Measurements from ENCODE around the gene SKIC2.

Gene SKIC2

DNA sequence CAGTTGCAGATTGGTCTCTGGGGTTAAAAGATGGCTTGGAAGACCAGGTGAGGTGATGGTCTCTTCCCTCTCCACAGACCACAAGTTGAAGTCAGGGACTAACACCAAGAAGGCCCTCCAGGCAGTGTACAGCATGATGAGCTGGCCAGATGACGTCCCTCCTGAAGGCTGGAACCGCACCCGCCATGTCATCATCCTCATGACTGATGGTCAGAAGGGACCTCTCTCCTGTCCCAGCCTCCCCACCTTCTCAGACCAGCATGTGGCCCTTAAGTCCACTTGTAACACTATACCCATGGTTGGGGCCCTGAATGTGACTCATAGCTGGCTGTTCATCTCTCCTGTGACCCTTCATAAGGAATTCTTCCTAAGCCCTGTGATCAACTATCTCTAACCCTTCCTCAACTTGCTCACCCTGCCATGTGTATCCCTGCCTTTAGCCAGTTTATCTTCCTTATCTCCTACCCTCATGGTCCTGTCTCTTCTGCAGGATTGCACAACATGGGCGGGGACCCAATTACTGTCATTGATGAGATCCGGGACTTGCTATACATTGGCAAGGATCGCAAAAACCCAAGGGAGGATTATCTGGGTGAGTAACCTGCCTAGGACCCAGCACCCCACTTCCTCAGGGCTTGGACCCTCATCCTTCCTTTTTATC is 10.1 kb upstream of the SKIC2 start:
- H3K27ac ChIP-seq (ENCODE audit: low read length) = no peak overlapping the region
- H3K27me3 ChIP-seq (ENCODE audit: low read depth, low read length) = no peaks in the 10 kb centered on the region
- TF ChIP-seq, protein P1, sequence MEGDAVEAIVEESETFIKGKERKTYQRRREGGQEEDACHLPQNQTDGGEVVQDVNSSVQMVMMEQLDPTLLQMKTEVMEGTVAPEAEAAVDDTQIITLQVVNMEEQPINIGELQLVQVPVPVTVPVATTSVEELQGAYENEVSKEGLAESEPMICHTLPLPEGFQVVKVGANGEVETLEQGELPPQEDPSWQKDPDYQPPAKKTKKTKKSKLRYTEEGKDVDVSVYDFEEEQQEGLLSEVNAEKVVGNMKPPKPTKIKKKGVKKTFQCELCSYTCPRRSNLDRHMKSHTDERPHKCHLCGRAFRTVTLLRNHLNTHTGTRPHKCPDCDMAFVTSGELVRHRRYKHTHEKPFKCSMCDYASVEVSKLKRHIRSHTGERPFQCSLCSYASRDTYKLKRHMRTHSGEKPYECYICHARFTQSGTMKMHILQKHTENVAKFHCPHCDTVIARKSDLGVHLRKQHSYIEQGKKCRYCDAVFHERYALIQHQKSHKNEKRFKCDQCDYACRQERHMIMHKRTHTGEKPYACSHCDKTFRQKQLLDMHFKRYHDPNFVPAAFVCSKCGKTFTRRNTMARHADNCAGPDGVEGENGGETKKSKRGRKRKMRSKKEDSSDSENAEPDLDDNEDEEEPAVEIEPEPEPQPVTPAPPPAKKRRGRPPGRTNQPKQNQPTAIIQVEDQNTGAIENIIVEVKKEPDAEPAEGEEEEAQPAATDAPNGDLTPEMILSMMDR (IDR thresholded peaks at IDR 0.05; ENCODE audit: low read depth, low read length) = no peak
- TF ChIP-seq EZH2phosphoT487 (IDR thresholded peaks at IDR 0.05; ENCODE audit: low read depth) = no peak
- peaks cover 5% of the 10 kb centered on the region for H3K4me1 ChIP-seq (ENCODE audit: low read length)
- H3K4me3 ChIP-seq (ENCODE audit: low read length) = no peak overlapping the region
- no peaks in the 10 kb centered on the region for H3K9me3 ChIP-seq (ENCODE audit: insufficient read depth, low read length)
- no peak overlapping the region for H3K4me2 ChIP-seq (ENCODE audit: low read length)
- H3K79me2 ChIP-seq (ENCODE audit: low read length) = no peaks in the 10 kb centered on the region
- no peaks in the 10 kb centered on the region for H4K20me1 ChIP-seq (ENCODE audit: insufficient read depth, low read length)
- H3K36me3 ChIP-seq (replicated peaks; ENCODE audit: low read depth, low read length) = no peaks in the 10 kb centered on the region
- no peak overlapping the region for H2AFZ ChIP-seq (ENCODE audit: low read depth, low read length)
- no peak overlapping the region for H3K9ac ChIP-seq (ENCODE audit: low read length)

DNA sequence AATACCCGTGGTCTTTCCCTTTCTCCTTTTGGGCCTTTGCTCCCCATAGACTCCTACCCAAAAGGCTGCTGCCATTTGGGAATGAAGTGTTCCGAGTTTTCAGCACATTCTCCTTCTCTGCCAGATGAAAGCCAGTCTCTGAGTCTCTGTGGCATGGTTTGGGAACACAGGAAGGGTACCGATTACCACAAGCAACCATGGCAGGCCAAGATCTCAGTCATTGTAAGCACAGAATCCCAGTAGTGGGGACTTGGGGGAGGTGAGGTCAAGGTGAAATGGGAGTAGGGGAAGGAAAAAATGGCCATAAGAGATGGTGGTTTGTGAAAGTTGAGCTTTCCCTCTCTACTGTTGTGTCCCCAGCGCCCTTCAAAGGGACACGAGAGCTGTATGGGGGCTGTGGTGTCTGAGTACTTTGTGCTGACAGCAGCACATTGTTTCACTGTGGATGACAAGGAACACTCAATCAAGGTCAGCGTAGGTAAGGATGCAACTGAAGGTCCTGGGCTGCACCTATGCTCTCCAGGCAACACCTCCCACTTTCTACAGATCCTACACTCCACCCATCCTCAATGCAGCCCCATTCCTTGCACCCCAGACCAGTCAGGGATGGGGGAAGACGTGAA is 8.9 kb upstream of the SKIC2 start:
- no peaks in the 10 kb centered on the region for H4K20me1 ChIP-seq (ENCODE audit: insufficient read depth, low read length)

DNA sequence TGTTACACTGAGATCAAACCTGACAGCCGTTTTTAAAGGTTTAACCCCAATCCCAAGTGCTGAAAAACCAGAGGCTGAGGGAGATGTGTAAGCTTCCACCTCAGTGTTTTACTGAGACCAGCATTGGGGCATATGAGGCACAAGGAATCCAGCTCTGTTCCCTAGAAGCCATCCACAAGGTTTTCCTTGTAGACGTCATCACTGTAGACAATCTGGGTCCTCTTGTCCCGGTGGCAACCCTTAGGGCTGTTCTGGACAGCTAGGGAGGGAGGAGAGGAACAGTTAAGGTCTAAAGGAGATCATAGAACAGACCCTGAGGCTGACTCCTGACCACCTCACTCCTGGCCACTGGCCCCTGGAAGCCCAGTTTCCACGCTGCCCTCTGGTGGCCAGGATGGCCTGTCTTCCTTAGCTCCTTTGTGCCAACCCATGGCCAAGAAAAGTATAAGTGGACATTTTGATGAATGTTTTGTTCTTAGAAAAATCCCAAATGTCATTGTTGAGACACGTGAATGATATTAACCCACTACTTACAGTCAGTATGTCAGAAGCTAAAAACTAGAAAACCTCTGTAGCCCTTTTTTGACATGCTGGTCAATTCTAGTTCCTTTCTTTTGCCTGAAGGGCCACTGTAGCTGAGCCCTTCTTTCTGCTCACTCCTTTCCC is 6.7 kb upstream of the SKIC2 start:
- Histone ChIP-seq H2AFZ (ENCODE audit: low read depth, low read length) (no peak overlapping the region), H3K27me3 (ENCODE audit: low read depth, low read length) (no peaks in the 10 kb centered on the region), H3K4me3 (ENCODE audit: low read length) (no peak overlapping the region), H3K9me3 (ENCODE audit: insufficient read depth, low read length) (no peaks in the 10 kb centered on the region), H3K36me3 (replicated peaks; ENCODE audit: low read depth, low read length) (peaks cover 4% of the 10 kb centered on the region), H3K9ac (ENCODE audit: low read length) (no peak overlapping the region), H3K27ac (ENCODE audit: low read length) (no peak overlapping the region), H4K20me1 (ENCODE audit: insufficient read depth, low read length) (no peaks in the 10 kb centered on the region), H3K4me2 (ENCODE audit: low read length) (no peak overlapping the region), H3K4me1 (ENCODE audit: low read length) (no peaks in the 10 kb centered on the region), H3K79me2 (ENCODE audit: low read length) (no peaks in the 10 kb centered on the region)
- no peak for TF ChIP-seq EZH2phosphoT487 (IDR thresholded peaks at IDR 0.05; ENCODE audit: low read depth)
- TF ChIP-seq, protein P1 (IDR thresholded peaks at IDR 0.05; ENCODE audit: low read depth, low read length) = peak; percentile 46

More for the DNA sequence above, 8.9 kb upstream of the SKIC2 start:
- no peak overlapping the region for H3K9ac ChIP-seq (ENCODE audit: low read length)
- no peaks in the 10 kb centered on the region for H3K36me3 ChIP-seq (replicated peaks; ENCODE audit: low read depth, low read length)
- H3K4me2 ChIP-seq (ENCODE audit: low read length) = no peak overlapping the region
- no peaks in the 10 kb centered on the region for H3K79me2 ChIP-seq (ENCODE audit: low read length)
- no peaks in the 10 kb centered on the region for H3K9me3 ChIP-seq (ENCODE audit: insufficient read depth, low read length)
- no peak overlapping the region for H3K4me3 ChIP-seq (ENCODE audit: low read length)
- H3K4me1 ChIP-seq (ENCODE audit: low read length) = peaks cover 5% of the 10 kb centered on the region
- no peaks in the 10 kb centered on the region for H3K27me3 ChIP-seq (ENCODE audit: low read depth, low read length)
- H3K27ac ChIP-seq (ENCODE audit: low read length) = no peak overlapping the region
- H2AFZ ChIP-seq (ENCODE audit: low read depth, low read length) = no peak overlapping the region
- TF ChIP-seq EZH2phosphoT487 (IDR thresholded peaks at IDR 0.05; ENCODE audit: low read depth) = no peak
- TF ChIP-seq, protein P1 (IDR thresholded peaks at IDR 0.05; ENCODE audit: low read depth, low read length) = no peak

DNA sequence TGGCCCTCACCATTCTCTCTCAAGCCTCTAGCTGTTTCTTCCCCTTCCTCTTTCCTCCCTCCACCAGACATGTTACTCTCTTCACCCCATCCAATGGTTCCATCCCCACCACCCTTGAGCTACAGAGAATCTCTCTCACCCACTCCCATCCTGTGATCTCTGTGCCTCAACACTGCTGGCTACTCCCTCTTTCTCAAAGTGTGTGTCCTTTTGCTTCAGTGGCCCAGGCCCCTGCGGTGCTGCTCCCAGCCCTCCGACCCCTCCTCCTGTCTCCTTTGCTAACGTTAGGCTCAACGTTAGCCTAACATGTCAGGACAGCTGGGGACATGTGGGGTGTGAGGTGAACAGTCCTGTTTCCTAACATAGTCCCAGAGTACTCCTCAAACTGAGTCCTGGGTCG is 6.1 kb upstream of the SKIC2 start:
- Histone ChIP-seq H3K9ac (ENCODE audit: low read length) (no peak overlapping the region), H3K79me2 (ENCODE audit: low read length) (peaks cover 2% of the 10 kb centered on the region), H3K36me3 (replicated peaks; ENCODE audit: low read depth, low read length) (peaks cover 4% of the 10 kb centered on the region), H3K9me3 (ENCODE audit: insufficient read depth, low read length) (no peaks in the 10 kb centered on the region), H3K4me1 (ENCODE audit: low read length) (peaks cover 4% of the 10 kb centered on the region), H3K4me3 (ENCODE audit: low read length) (no peak overlapping the region), H3K27me3 (ENCODE audit: low read depth, low read length) (no peaks in the 10 kb centered on the region), H4K20me1 (ENCODE audit: insufficient read depth, low read length) (no peaks in the 10 kb centered on the region), H3K27ac (ENCODE audit: low read length) (no peak overlapping the region), H3K4me2 (ENCODE audit: low read length) (no peak overlapping the region), H2AFZ (ENCODE audit: low read depth, low read length) (no peak overlapping the region)
- TF ChIP-seq, protein P1 (IDR thresholded peaks at IDR 0.05; ENCODE audit: low read depth, low read length) = no peak
- no peak for TF ChIP-seq EZH2phosphoT487 (IDR thresholded peaks at IDR 0.05; ENCODE audit: low read depth)

Measured in OCI-LY3 (cell line).